OCI-LY7 (cell line): ENCODE results near the gene RLF.

ENCODE experiments used
- CTCF ChIP-seq: fragments of 200-600 bp; sonication (generic); conservative IDR thresholded peaks from 2 replicates; pipeline ENCODE4 v1.5.1; 2014; ENCODE audit warnings: mild to moderate bottlenecking, antibody characterized with exemption, low read length, moderate library complexity, mixed read lengths
- EZH2phosphoT487 ChIP-seq: fragments of 200-600 bp; sonication (generic); IDR thresholded peaks from 2 replicates; pipeline ENCODE4 v1.6.1; 2018; ENCODE audit warnings: low read depth, borderline replicate concordance, mild to moderate bottlenecking, mixed run types, antibody characterized with exemption, low read length, moderate library complexity, mixed read lengths

GRCh38 chr1:40161888-40162397 lies 756 bp downstream of the RLF start:
- peak; percentile 23; the same call in 1 of the 2 replicates for TF ChIP-seq CTCF
- TF ChIP-seq EZH2phosphoT487, result no peak
